Renal cortex interstitium (tissue), 11 donors: ENCODE data around the gene ZBTB38. TPM values are rescaled to one million over a fixed set of nuclear protein-coding genes. Genes with fewer than 3 reads are reported as not detected.

ENCODE experiments used
- DNase-seq, 11 donors: peaks; one replicate each; pipeline ENCODE4 v3.0.0-alpha.2; 2013; ENCODE audit warnings: low read depth in 9 of 11, low spot score in 4 of 11; ENCODE audit errors: extremely low read depth in 1 of 11
- polyA plus RNA-seq, 3 donors: library from polyadenylated mRNA; unstranded; fragments of 120-200 nt; gene quantifications; one replicate each; pipeline ENCODE4 v1.2.1, GENCODE V29; 2013; ENCODE audit not compliant: insufficient read length in 3 of 3

Gene ZBTB38
- polyA plus RNA-seq, 3 donors: 50.6 to 58.7 (median 55.8) TPM

DNA sequence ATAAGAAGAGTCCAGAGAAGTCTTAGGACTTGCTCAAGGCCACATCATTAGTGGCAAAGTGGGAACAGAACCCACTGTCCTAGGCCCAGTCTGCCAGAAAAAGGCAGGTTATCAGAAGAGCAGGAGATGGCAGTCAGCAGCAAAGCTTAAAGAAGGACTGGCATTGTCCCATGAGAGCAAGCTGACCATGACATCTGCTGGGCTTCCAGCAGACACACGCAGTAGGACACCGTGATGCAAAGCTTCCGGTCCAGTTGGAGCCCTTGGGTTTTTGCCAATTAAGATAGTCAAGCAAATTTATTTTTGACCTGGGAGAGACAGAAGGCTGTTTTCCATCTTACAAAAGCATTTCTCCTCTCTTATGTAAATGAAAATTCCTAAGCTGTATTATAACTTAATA, 42.1 kb downstream of the ZBTB38 start:
- DNase-seq: peak in 1 of 11 donors; percentile 47

DNA sequence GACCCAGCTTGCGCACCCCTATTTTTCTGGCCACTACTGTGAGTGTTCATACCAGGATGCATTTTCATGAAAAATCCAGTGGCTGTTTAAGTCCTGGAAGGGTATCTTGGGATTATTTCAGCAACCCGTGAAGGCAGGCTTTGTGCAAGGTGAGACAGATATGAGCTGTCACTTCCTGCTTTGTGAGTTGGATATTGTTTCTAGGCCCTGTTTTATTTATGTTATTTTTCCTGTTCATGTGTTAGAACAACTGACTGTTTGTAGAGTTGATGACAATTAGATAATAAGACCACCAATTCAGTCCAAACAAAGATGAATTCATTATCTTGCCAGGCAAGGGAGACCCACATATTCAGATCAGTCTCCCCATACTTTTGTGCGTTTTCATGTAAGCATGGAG, 42.5 kb downstream of the ZBTB38 start:
- no peak for DNase-seq

GRCh38 chr3:141411251-141411771, 43.0 kb downstream of the ZBTB38 start:
- DNase-seq: no peak

DNA sequence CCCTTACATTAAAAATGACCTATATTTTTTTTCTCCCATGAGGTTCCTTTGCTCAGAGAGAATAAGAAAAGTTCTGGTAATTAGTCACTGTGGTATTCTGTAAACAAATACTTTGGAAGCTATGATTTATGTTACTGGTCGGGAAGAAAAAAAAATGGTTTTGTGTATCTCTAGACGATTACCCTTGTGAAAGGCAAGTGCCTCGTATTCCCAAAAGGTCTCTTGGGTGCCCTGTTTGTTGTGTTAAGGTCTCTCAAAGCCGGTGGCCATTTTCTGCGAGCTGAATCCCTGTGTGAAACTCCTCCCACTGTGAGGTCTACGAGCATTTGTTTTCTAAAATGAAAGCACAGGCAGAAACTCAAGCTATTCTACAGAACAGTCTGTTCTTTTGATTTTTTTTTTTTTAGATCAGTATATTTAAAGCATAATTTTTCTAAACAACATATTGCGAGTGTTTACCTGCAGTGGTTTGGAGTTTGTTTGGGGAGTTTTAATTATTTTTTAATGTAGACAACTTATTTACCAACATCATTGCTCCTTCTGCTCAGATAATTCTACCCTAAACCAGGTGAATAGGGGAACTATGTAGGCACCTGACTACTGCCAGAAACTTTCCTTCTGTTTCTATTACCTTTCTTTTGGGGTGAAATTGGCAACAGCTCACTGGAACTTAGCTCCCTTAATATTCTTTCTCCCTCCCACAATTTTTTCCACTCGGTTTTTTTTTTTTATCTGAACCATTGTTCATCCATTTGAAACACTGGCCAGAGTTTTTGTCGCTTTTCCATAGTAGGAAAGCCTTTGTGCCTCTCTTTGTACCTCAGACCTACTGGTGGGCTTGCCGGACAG, 44.0 kb downstream of the ZBTB38 start:
- DNase-seq: peak in 5 of 11 donors; percentile 44 to 72 (median 68)

GRCh38 chr3:141412936-141413354, 44.6 kb downstream of the ZBTB38 start:
- DNase-seq: no peak

GRCh38 chr3:141413391-141413790, 45.1 kb downstream of the ZBTB38 start:
- no peak for DNase-seq

DNA sequence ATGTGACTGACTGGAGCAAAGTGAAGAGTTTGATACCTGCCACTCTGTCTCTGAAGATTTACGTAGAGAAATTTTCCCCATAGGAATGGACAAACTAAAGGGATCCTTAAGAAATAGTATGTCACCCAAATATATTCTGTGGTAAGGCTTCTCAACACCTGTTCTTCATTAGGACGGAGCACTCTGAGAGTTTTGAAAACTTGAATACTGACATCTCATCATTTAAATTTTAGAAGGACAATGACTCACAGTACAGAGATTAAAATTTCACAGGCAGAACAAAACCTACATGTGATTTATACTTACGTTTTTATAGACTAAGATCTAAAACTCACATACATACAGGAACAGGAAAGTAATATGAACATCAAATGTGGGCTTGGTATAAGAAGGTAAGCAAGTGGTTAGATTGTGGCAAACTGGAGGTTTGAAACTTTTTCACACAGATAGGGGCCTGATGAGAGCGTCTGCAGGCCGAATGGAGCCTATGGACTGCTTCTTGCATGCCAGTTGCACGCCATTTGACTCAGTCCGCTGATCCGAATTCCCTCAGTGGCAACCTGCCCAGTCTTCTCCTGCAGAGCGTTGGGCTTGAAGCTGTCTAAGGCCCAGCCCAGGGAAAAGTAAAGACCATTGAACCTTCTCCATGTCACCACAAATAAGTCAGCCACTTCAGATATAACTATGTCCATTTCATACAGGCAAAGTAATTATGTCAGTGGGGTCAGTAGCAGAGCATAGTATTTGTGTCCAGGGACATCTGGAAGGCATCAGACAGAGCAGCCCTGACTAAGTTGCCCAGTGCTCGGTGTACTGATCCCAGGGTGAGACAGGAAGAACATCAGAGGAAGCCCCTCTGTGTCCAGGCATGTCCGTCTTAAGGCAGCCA, 45.7 kb downstream of the ZBTB38 start:
- no peak for DNase-seq

- DNase-seq: no peak
These were observed 46.6 kb downstream of the ZBTB38 start for GRCh38 chr3:141414800-141415462.

DNA sequence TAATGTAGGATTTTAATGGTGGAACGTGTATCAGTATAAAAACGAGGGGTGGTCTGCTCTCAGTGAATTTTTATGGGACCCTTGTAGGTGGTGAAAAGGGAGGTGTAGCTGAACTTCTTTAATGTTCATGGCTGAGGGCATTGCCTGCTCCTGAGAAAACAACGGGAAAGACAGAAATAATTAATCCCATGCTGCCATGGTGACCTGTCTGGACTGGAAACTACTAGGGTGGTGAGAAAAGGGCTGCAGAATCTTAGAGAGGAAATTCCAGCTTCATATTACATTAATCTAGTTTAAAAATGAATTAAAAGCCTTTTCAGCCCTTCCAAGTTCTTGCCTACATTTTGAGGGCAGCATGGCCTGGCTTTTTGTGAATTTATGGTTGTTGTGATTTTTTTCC, 47.6 kb downstream of the ZBTB38 start:
- no peak for DNase-seq

Other genes starting within 250 kb of the ZBTB38 start
- 10 to 100 TPM; 32.2 to 35.6 (median 34.3) TPM for gene PXYLP1, start 136.7 kb upstream of the ZBTB38 start, polyA plus RNA-seq
- gene RASA2, start 118.5 kb downstream of the ZBTB38 start, polyA plus RNA-seq: 10 to 100 TPM; 17.4 to 26.3 (median 22.3) TPM